Activated naive CD8-positive, alpha-beta T cell treated with anti-CD3 and anti-CD28 coated beads, Interleukin-2, amount 50 U/mL, for 24 hours (primary cell): ENCODE data around the gene BANP.
"Not testable (repeated sequence)": the region's sequence is repeated elsewhere in the genome, so short reads cannot be mapped to it uniquely, and the experiment has no call there.

ENCODE experiments used
- ATAC-seq: fragments of 150-1000 bp; cut with Tn5 transposase; one replicate; pipeline ENCODE4 v1.10.0; 2021
- DNase-seq: peaks from one replicate; pipeline ENCODE4 v3.0.0; 2021
- H3K27ac Mint-ChIP-seq: one replicate; pipeline ENCODE4 v1.8.0; 2021; ENCODE audit warnings: mild to moderate bottlenecking, mixed read lengths
- H3K27me3 Mint-ChIP-seq: one replicate; pipeline ENCODE4 v1.8.0; 2021; ENCODE audit warnings: mixed read lengths
- H3K36me3 Mint-ChIP-seq: one replicate; pipeline ENCODE4 v1.8.0; 2021; ENCODE audit warnings: low read depth, mixed read lengths
- H3K4me1 Mint-ChIP-seq: one replicate; pipeline ENCODE4 v1.8.0; 2021; ENCODE audit warnings: mixed read lengths
- H3K4me3 Mint-ChIP-seq: one replicate; pipeline ENCODE4 v1.8.0; 2021; ENCODE audit warnings: mild to moderate bottlenecking, moderate library complexity, mixed read lengths
- H3K9me3 Mint-ChIP-seq: one replicate; pipeline ENCODE4 v1.8.0; 2021; ENCODE audit warnings: mixed read lengths

Gene BANP

GRCh38 chr16:87982581-87983041 lies 31.4 kb downstream of the BANP start:
- no peaks in the 10 kb centered on the region for H3K27me3 Mint-ChIP-seq

GRCh38 chr16:87983072-87983736 lies 32.0 kb downstream of the BANP start:
- DNase-seq, ATAC-seq, H3K27me3 Mint-ChIP-seq, H3K9me3 Mint-ChIP-seq: not testable (repeated sequence)
- Mint-ChIP-seq H3K4me3 (peak overlapping the region; percentile 11), H3K4me1 (peaks cover 84% of the 10 kb centered on the region), H3K27ac (peak overlapping the region; percentile 90), H3K36me3 (peaks cover 57% of the 10 kb centered on the region)

More at GRCh38 chr16:87982581-87983041, 31.4 kb downstream of the BANP start:
- Mint-ChIP-seq H3K27ac (peak overlapping the region; percentile 90), H3K36me3 (peaks cover 60% of the 10 kb centered on the region), H3K9me3 (no peaks in the 10 kb centered on the region), H3K4me3 (peak overlapping the region; percentile 19), H3K4me1 (peaks cover 88% of the 10 kb centered on the region)
- ATAC-seq (no peak), DNase-seq (no peak)

DNA sequence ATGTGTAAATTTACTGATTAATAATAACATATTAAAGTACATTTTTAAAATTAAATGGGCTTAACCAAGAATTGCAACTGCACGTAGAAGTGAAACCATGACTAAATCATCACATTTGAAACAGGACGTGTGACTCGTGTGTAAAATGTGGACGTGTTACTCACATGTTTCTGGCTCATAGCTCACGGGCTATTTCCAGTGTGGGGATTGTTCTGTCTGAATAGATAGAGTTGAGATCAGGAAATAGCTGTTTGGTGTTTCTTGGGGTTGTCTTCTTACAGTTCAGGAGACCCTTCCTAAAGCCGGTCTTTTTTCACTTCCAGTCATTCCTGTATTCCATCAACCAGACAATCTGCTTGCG lies 32.5 kb downstream of the BANP start:
- DNase-seq, H3K9me3 Mint-ChIP-seq, H3K27me3 Mint-ChIP-seq, H3K4me3 Mint-ChIP-seq: not testable (repeated sequence)
- H3K27ac Mint-ChIP-seq: peak overlapping the region; percentile 80
- peaks cover 54% of the 10 kb centered on the region for H3K36me3 Mint-ChIP-seq
- H3K4me1 Mint-ChIP-seq: peaks cover 79% of the 10 kb centered on the region
- peak; percentile 52 for ATAC-seq

- not testable (repeated sequence) for ATAC-seq, DNase-seq, H3K27me3 Mint-ChIP-seq, H3K9me3 Mint-ChIP-seq
- peaks cover 75% of the 10 kb centered on the region for H3K4me1 Mint-ChIP-seq
- H3K36me3 Mint-ChIP-seq: peaks cover 49% of the 10 kb centered on the region
- peak overlapping the region; percentile 46 for H3K4me3 Mint-ChIP-seq
- H3K27ac Mint-ChIP-seq: peak overlapping the region; percentile 80
These were observed 32.9 kb downstream of the BANP start for GRCh38 chr16:87984180-87984579.

DNA sequence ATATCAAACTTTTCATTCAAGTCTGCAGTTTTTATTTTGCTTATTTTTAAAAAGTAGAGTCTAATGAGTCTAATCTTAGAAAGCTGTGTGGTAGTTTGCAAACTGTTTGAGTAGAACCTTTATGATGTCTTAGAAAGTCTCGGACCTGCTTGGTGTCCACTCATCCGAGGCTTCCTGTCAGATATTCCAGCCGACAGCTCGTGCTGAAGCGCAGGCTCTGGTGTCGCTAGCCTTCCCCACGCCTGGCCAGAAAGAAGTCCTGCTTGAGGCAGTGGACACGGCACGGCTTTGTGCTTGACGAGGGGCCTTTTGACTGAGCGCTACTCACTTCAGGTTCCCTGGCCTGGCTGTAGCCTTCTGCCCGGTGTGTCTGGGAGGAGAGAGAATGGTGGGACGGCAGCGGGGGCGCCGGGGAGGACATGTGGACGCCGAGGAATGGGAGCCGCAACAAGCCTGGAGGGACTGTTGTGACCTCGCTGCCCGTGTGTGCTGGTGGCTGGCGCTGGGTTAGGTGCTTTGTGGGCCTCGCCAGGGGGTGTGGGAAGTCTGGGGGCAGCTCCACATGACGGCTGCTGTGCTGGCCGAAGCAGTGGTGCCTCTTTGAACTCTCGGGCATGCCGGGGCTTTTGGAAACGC lies 33.5 kb downstream of the BANP start:
- Mint-ChIP-seq H3K27ac (peak overlapping the region; percentile 80), H3K36me3 (peaks cover 50% of the 10 kb centered on the region), H3K4me1 (peaks cover 69% of the 10 kb centered on the region), H3K27me3 (no peaks in the 10 kb centered on the region), H3K9me3 (no peaks in the 10 kb centered on the region), H3K4me3 (peak overlapping the region; percentile 46)
- no peak for DNase-seq
- no peak for ATAC-seq

- not testable (repeated sequence) for H3K27me3 Mint-ChIP-seq, ATAC-seq, DNase-seq, H3K9me3 Mint-ChIP-seq
- Mint-ChIP-seq H3K27ac (peak overlapping the region; percentile 94), H3K36me3 (peaks cover 50% of the 10 kb centered on the region), H3K4me3 (peak overlapping the region; percentile 45), H3K4me1 (peaks cover 61% of the 10 kb centered on the region)
These were observed 34.3 kb downstream of the BANP start for GRCh38 chr16:87985493-87985892.

DNA sequence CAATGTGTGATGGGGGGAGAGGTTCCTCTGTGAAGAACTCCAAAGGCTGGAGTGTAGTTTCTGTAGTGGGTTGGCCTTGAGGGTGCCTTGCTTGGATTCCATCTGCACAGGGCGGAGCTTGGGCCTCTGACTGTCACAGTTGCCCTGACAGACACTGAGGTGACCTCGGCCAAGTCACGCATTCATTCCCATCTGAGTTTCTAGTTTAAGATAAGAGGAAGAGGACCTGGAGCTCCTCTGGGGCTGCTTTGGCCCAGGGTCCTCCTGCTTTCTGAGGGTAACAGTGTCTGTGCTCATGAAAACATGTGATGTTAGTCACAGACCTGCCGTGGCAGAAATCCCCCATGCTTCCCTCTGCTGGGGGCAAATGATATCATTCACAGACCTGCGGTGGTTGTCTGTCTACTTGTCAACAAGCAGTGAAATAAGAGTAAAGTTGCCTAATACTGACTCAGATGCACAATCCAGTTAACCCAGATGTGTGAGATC lies 35.2 kb downstream of the BANP start:
- H3K9me3 Mint-ChIP-seq, H3K27me3 Mint-ChIP-seq: not testable (repeated sequence)
- H3K4me3 Mint-ChIP-seq: peak overlapping the region; percentile 42
- peaks cover 52% of the 10 kb centered on the region for H3K4me1 Mint-ChIP-seq
- peaks cover 45% of the 10 kb centered on the region for H3K36me3 Mint-ChIP-seq
- peak; percentile 78 for ATAC-seq
- peak overlapping the region; percentile 94 for H3K27ac Mint-ChIP-seq
- peak; percentile 28 for DNase-seq

DNA sequence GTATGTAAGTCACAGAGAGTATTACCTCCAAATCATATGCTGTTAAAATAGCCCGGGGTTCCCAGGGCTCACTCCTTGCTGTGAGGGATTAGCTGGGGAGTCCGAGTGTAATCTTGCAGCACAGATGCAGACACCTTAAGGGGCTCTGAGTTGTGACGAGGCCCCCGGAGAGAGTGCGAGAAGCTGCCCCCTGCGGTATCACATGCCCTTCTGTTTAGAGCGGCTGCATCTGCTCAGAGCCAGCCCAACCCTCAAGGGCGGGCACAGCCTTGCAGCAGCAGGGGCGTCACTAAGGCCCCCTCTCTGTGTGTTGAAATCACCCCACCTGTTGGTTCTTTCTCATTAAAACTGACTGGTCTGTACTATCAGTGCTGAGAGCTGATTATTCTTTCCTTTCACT lies 37.4 kb downstream of the BANP start:
- H3K4me1 Mint-ChIP-seq: peaks cover 30% of the 10 kb centered on the region
- H3K27me3 Mint-ChIP-seq, ATAC-seq, H3K9me3 Mint-ChIP-seq, H3K4me3 Mint-ChIP-seq, H3K27ac Mint-ChIP-seq, DNase-seq: not testable (repeated sequence)
- peaks cover 29% of the 10 kb centered on the region for H3K36me3 Mint-ChIP-seq

DNA sequence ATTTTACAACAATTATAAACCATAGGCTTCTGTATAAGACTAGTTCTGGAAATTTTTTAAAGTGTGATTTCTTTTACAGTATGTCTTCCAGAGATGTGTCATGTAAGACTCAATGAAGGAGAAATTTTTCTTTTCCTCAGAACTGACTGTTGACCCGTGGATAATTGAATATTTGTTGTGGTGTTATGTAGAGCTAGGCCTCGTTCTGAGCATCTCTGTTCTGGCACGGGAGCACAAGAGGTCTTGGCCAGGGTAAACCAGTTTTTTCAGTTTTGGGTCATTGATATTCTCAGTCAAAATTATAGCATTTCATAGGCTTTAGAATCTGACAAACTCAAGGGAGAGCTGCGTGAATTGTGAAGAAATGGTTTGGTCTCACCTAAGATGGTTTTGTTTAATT lies 39.0 kb downstream of the BANP start:
- H3K4me3 Mint-ChIP-seq, DNase-seq, H3K27me3 Mint-ChIP-seq, ATAC-seq, H3K9me3 Mint-ChIP-seq, H3K27ac Mint-ChIP-seq: not testable (repeated sequence)
- peaks cover 14% of the 10 kb centered on the region for H3K4me1 Mint-ChIP-seq
- peaks cover 18% of the 10 kb centered on the region for H3K36me3 Mint-ChIP-seq

DNA sequence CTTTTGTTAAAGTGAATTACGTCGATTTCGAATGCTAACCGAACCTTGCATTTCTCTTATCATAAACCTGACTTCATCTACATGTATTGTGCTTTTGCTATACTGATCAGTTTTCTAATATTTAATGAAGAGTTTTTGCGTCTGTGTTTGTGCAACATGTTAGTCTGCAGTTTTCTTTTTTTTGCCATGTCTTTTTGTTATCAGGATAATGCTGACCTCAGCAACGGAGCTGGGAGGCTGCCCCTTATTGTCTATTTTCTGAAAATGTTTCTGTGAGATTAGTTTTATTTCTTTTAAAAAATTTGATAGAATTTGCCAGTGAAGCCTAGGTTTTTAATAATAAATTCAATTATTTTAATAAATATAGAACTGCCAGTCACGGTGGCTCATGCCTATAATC lies 40.9 kb downstream of the BANP start:
- not testable (repeated sequence) for H3K9me3 Mint-ChIP-seq, H3K4me1 Mint-ChIP-seq, H3K36me3 Mint-ChIP-seq, ATAC-seq, H3K4me3 Mint-ChIP-seq, DNase-seq, H3K27me3 Mint-ChIP-seq, H3K27ac Mint-ChIP-seq

GRCh38 chr16:87993901-87994300 lies 42.7 kb downstream of the BANP start:
- no peak overlapping the region for H3K27ac Mint-ChIP-seq
- H3K27me3 Mint-ChIP-seq: no peaks in the 10 kb centered on the region
- peaks cover 15% of the 10 kb centered on the region for H3K36me3 Mint-ChIP-seq
- H3K9me3 Mint-ChIP-seq: no peaks in the 10 kb centered on the region
- no peak overlapping the region for H3K4me3 Mint-ChIP-seq
- ATAC-seq (no peak), DNase-seq (no peak)
- H3K4me1 Mint-ChIP-seq: no peaks in the 10 kb centered on the region

GRCh38 chr16:87995644-87996043 lies 44.4 kb downstream of the BANP start:
- Mint-ChIP-seq H3K27me3 (no peaks in the 10 kb centered on the region), H3K36me3 (peaks cover 10% of the 10 kb centered on the region), H3K4me3 (no peak overlapping the region), H3K27ac (no peak overlapping the region), H3K4me1 (no peaks in the 10 kb centered on the region), H3K9me3 (no peaks in the 10 kb centered on the region)
- ATAC-seq (no peak), DNase-seq (no peak)

- peak overlapping the region; percentile 71 for H3K27ac Mint-ChIP-seq
- H3K4me3 Mint-ChIP-seq: no peak overlapping the region
- no peaks in the 10 kb centered on the region for H3K4me1 Mint-ChIP-seq
- peaks cover 12% of the 10 kb centered on the region for H3K36me3 Mint-ChIP-seq
- no peaks in the 10 kb centered on the region for H3K27me3 Mint-ChIP-seq
- DNase-seq: no peak
- ATAC-seq: no peak
- H3K9me3 Mint-ChIP-seq: no peaks in the 10 kb centered on the region
These were observed 46.0 kb downstream of the BANP start for GRCh38 chr16:87996962-87997880.

DNA sequence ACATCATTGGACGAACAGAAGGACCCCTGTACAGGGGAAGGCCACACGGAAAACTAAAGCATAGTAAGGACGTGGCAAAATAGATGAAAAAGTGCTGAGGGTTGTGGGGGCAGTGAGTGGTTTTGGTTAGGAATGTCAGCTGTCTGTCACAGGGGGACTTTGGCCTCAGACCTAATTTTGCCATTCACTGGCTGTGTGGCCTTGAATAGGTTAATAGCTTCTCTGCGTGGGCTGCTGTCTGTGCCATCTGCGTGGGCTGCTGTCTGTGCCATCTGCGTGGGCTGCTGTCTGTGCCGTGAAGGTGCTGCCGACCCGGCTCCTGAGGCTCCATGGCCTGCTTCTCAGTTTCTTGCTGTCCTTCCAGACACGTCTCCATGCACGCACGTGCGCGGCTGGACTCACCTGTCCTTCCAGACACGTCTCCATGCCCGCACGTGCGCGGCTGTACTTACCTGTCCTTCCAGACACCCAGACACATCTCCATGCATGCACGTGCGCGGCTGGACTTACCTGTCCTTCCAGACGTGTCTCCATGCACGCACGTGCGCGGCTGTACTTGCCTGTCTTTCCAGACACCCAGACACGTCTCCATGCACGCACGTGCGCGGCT lies 47.1 kb downstream of the BANP start:
- DNase-seq, H3K4me1 Mint-ChIP-seq, H3K27me3 Mint-ChIP-seq, H3K27ac Mint-ChIP-seq, H3K9me3 Mint-ChIP-seq, H3K4me3 Mint-ChIP-seq, ATAC-seq: not testable (repeated sequence)
- H3K36me3 Mint-ChIP-seq: peaks cover 12% of the 10 kb centered on the region
